HG02938 (cell line): ENCODE measurements around the gene MAML3.

Experiments
- ATAC-seq: cut with Tn5 transposase; IDR thresholded peaks from one replicate; pipeline ENCODE4 v1.9.1; 2021; ENCODE audit warnings: mild to moderate bottlenecking, moderate library complexity; ENCODE audit not compliant: unreplicated experiment

The MAML3 gene

GRCh38 chr4:139851133-139851532 lies 302.9 kb downstream of the MAML3 start:
- no peak for ATAC-seq

- ATAC-seq = no peak
Measured at GRCh38 chr4:139849219-139849618, 304.8 kb downstream of the MAML3 start.

- ATAC-seq = no peak
Measured at GRCh38 chr4:139848028-139848427, 306.0 kb downstream of the MAML3 start.

GRCh38 chr4:139847602-139848001 lies 306.4 kb downstream of the MAML3 start:
- ATAC-seq = no peak

- ATAC-seq = no peak
Measured at GRCh38 chr4:139846766-139847165, 307.2 kb downstream of the MAML3 start.

GRCh38 chr4:139845453-139846093 lies 308.4 kb downstream of the MAML3 start:
- no peak for ATAC-seq

GRCh38 chr4:139844459-139845036 lies 309.4 kb downstream of the MAML3 start:
- no peak for ATAC-seq

- no peak for ATAC-seq
Measured at GRCh38 chr4:139844057-139844456, 309.9 kb downstream of the MAML3 start.

- ATAC-seq = no peak
Measured at GRCh38 chr4:139843641-139844040, 310.3 kb downstream of the MAML3 start.

- ATAC-seq = no peak
Measured at GRCh38 chr4:139841464-139842195, 312.4 kb downstream of the MAML3 start.

- no peak for ATAC-seq
Measured at GRCh38 chr4:139840773-139841172, 313.2 kb downstream of the MAML3 start.

GRCh38 chr4:139839403-139840031 lies 314.5 kb downstream of the MAML3 start:
- no peak for ATAC-seq

- ATAC-seq = no peak
Measured at GRCh38 chr4:139838811-139839210, 315.2 kb downstream of the MAML3 start.

GRCh38 chr4:139834981-139835391 lies 319.0 kb downstream of the MAML3 start:
- ATAC-seq = no peak

GRCh38 chr4:139834226-139834662 lies 319.7 kb downstream of the MAML3 start:
- no peak for ATAC-seq

GRCh38 chr4:139833151-139833910 lies 320.7 kb downstream of the MAML3 start:
- ATAC-seq = no peak

GRCh38 chr4:139828966-139829664 lies 324.9 kb downstream of the MAML3 start:
- ATAC-seq = no peak

GRCh38 chr4:139826426-139826825 lies 327.6 kb downstream of the MAML3 start:
- ATAC-seq = no peak

GRCh38 chr4:139825523-139826014 lies 328.4 kb downstream of the MAML3 start:
- ATAC-seq = no peak

- no peak for ATAC-seq
Measured at GRCh38 chr4:139824882-139825522, 329.0 kb downstream of the MAML3 start.
